Neural cell (in vitro differentiated cells): ENCODE measurements around the gene PPEF2.

ENCODE experiments used
- MXI1 ChIP-seq: fragments of 450-650 bp; conservative IDR thresholded peaks from 2 replicates; pipeline ENCODE4 v1.6.1; 2014; ENCODE audit warnings: antibody characterized with exemption, mild to moderate bottlenecking; ENCODE audit not compliant: poor library complexity, severe bottlenecking
- RAD21 ChIP-seq: fragments of 450-650 bp; conservative IDR thresholded peaks from 2 replicates; pipeline ENCODE4 v1.6.1; 2014; ENCODE audit warnings: antibody characterized with exemption, mild to moderate bottlenecking, moderate library complexity
- TF ChIP-seq, protein P1 (sequence below): fragments of 450-650 bp; IDR thresholded peaks from 2 replicates; pipeline ENCODE4 v1.5.1; 2014; ENCODE audit warnings: antibody characterized with exemption, mild to moderate bottlenecking, moderate library complexity; ENCODE audit not compliant: poor library complexity, severe bottlenecking

DNA sequence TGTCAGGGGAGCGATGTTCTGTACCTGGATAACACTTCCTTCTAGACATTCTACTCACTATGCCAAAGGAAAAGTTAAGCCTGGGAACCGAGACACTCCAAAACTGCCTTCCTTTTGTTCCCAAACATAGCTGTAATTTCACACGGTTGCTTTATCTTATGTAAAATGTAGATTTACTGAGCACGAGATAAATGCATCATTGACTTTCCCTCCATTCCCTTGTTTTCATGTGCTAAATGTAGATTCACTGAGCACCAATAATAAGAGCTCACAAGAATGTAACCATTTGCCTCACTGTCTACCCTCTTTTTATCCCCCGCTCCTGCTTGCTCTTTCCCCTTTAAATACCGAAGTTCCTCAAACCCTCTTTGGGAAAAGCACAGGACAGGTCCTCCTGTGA is 10.7 kb upstream of the PPEF2 start:
- TF ChIP-seq RAD21 (no peak), MXI1 (no peak)
- TF ChIP-seq, protein P1, sequence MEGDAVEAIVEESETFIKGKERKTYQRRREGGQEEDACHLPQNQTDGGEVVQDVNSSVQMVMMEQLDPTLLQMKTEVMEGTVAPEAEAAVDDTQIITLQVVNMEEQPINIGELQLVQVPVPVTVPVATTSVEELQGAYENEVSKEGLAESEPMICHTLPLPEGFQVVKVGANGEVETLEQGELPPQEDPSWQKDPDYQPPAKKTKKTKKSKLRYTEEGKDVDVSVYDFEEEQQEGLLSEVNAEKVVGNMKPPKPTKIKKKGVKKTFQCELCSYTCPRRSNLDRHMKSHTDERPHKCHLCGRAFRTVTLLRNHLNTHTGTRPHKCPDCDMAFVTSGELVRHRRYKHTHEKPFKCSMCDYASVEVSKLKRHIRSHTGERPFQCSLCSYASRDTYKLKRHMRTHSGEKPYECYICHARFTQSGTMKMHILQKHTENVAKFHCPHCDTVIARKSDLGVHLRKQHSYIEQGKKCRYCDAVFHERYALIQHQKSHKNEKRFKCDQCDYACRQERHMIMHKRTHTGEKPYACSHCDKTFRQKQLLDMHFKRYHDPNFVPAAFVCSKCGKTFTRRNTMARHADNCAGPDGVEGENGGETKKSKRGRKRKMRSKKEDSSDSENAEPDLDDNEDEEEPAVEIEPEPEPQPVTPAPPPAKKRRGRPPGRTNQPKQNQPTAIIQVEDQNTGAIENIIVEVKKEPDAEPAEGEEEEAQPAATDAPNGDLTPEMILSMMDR = no peak
